Measurements from ENCODE around the gene CD6.

Gene CD6

DNA sequence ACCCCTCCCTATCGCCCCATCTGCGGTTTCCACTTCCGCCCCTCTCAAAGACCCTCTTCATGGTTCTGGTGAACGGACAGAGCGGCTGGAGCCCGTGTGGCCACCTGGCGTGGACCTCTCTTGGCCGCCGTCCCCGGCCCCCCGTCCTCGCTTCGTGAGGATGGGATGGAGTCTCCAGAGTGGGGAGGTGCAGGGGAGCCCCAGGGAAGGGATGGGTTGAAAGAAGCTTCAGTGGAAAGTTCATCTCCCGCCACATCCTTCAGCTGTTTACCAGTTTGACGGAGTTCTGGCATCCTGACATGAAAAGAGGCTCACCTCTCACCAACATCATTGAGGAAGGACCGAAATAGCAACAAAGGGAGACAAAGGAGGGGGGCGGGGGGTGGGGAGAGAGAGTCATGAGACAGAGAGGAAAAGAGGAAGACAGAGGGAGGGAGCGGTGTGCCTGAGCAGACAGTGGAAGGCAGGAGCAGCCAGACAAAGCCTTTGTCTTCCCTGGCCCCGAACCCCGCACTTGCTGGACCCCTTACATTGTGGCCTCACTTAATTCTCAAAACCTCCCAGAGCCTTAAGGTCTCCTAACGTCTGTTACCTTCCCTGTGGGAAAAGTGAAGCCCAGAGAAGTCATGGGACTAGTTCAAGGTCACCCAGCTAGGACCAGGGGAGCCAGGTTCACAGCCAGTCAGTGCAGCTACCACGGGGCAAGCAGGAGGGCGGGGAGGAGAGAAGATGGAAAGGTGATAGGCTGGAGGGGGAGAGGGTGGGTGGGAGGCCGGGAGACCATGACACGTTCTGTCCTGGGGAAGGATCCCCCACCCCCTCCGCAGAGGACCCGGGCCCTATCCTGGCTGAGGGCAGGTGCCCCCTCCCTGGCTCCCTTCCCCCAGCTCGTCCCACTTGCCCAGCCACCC is 54.9 kb downstream of the CD6 start:
- DNase-seq (ENCODE audit: low spot score): no peak

DNA sequence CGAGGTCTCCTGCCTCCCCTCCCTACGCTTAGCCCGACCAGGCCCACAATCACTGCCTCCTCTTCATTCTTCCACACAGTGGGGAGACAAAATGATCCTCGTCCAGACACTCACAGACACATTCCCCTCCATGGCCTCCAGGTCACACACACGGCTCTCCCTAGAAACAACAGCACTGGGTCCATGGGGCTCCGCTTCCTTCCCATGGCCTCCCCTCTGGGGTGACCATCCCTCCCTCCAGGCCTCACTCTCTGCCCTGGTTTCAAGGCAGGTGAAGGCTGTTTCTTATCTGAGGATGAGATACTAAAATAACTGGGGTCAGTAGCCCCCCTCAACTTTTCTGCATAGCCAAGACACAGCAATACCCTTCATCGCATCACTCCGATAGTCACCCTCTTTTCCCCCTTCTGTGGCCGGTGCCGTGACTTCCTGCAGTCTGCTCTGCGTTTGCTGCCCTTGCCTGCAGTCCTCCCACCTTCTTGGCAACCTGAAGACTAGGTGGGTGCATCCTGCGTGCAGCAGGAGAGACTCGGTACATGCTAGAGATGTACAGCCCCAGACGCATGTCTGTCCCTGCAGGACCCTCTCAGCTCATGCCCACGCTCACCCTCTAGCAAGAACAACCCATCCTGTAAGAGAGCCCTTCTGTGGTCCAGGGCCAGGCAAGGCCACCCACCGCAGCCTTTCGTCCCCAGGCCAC is 55.8 kb downstream of the CD6 start:
- DNase-seq (ENCODE audit: low spot score): no peak

DNA sequence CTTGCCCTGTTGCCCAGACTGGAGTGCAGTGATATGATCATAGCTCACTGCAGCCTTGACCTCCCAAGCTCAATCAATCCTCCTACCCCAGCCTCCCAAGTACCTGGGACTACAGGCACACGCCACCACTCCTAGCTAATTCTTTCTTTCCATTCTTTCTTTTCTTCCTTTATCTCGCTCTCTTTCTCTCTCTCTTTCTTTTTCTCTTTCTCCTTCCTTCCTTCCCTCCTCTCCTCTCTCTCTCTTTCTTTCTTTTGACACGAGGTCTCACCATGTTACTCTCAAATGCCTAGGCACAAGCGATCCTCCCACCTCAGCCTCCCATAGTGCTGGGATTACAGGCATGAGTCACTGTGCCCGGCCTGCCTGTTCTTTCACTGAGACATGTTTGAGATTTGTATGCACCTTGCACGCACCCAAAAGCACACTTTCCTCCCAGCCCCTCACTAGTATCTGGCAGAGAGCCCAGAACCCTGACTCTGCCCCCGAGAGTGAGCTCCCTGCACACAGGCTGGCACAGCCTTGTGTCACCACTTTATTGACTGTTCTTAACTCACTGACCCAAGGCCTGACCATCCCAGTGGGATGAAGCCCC is 56.8 kb downstream of the CD6 start:
- no peak for DNase-seq (ENCODE audit: low spot score)

DNA sequence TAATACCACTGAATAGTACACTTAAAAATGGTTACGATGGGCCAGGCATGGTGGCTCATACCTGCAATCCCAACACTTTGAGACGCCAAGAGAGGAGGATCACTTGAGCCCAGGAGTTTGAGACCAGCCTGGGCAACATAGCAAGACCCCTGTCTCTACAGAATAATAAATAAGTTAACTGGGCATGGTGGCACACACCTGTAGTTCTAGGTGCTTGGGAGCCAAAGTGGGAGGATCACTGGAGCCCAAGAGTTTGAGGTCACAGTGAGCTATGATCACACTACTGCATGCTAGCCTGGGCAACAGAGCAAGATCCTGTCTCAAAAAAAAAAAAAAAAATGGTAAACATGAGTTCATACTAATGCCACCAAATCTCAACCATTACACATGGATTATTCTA is 61.3 kb downstream of the CD6 start:
- DNase-seq (ENCODE audit: low spot score): no peak

DNA sequence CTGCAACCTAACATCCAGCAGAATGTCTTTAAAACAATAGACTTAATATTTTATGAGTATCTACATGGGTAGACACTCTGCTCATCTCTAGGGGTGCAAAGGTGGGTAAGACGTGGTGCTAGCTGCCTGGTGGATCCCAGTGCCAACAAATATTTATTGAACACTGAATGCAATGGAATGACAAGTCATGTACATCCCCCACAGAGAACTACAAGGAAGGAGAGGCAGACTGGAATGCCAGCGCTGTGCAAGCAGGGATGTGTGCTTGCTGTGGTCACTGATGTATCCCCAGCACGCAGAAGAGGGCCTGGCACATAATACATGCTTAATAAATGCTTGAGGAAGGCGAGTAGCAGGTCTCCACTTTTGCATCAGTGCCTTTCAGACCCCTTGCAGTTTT is 61.9 kb downstream of the CD6 start:
- DNase-seq (ENCODE audit: low spot score): no peak

DNA sequence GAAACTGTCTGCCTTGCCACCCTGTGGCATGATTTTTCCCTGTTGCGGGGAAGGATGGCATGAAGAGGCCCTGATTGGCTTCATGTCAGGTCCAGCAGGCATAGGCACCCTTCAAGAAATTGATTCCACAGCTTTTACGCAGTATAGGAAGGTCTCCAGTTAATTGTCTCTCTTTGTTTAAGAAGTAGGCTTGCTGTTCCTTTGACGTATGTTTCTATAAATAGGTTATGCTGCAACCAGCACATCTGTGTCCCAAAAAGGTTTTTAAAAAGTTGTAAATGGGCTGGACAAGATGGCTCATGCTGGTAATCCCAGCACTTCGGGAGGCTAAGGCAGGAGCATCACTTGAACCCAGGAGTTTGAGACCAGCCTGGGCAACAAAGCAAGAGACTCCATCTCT is 62.6 kb downstream of the CD6 start:
- no peak for DNase-seq (ENCODE audit: low spot score)

DNA sequence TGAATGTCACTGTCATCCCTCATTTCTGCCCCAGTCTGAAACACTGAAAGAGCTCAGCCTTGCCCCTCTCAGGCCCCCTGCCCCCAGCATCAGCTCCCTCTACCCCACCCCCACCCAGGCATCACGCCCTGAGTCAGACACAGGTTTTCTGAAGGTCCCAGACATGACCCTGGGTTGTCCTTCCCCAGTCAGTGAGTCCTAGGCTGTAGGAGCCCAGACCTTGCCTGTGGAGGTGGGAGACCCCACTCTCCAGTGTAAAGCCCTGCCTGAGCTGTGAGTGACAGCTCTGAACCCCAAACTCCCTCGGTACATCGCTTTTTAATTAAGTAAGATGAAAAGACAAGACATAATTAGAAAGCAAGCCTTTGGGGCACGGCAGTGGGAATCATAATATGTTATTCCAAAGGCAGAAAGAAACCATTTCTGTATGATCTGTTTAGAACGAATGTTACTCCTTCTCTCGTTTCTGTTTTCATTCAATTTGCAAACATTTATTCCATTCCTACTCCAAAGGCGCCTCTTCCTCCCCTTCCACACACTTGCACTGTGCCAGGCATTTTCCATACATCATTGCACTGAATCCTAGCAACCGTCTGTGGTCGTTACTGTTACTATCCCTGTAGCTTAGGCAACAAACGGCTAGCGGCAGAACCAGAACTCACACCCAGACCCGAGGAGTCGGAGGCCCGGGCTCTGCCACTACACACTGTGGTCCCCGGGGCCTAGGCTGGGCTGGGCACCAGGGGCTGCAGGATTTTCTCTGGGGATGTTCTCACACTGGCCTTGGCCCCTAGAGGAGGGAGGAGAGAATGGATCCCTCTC is 63.4 kb downstream of the CD6 start:
- no peak for DNase-seq (ENCODE audit: low spot score)

DNA sequence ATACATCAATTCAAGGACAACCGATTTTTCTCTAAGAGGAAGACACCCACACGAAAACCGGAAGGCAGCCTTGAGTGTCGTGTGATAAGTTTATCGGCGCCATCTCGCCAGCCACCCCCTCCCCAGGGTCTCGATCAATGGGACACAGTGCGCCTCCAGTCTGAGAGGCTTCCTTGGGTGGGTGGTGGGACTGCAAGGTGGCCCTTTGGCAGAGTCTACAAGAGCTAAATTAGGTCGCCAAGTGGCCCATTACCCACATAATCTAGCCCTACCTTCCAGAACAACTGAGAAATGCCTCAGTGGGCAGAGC is 64.0 kb downstream of the CD6 start:
- no peak for DNase-seq (ENCODE audit: low spot score)

DNA sequence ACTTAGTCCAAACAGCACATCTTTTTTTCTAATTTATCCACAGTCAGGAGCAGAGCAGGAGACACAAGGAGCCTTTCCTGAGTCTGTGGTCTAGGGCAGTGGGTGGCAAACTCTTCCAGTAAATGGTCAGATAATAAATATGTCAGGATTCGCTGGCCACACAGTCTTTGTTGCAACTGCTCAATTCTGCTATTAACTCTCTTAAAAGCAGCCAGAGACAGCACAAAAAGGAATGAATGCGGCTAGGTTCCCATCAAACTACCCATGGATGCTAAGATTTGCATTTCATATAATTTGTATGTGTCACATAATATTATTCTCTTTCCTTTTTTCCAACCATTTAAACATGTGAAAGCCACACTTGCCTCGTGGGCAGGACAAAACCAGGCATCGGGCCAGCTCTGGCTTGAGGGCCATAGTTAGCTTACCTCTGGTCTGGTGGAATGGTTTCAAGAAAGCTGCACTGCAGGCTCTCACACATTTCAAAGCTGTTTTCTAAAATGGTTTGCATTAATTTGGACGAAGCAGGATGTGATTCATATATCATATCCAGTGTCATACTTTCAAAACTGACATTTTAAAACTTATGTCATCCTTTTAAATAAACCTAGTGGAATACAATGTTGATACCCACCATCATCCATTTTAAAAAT is 66.1 kb downstream of the CD6 start:
- DNase-seq (ENCODE audit: low spot score): no peak

DNA sequence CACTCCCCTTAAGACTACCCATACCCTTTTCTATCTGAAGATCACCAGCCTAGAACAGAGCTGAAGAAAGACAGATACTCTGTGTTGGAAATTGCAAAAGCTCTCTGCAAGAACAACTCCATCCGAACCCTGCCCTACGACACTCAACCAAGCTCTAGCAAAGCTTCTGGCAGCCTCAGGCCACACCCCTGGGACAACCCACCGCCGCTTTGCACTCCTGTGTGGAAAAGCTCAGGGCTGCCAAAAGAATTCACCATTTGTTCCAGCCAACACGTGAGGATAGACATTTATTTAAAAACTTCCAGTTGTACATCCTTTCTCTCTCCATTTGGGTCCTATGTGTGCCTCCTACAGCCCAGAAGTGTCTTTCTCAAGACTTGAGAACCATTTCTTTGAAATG is 68.4 kb downstream of the CD6 start:
- DNase-seq (ENCODE audit: low spot score): no peak

DNA sequence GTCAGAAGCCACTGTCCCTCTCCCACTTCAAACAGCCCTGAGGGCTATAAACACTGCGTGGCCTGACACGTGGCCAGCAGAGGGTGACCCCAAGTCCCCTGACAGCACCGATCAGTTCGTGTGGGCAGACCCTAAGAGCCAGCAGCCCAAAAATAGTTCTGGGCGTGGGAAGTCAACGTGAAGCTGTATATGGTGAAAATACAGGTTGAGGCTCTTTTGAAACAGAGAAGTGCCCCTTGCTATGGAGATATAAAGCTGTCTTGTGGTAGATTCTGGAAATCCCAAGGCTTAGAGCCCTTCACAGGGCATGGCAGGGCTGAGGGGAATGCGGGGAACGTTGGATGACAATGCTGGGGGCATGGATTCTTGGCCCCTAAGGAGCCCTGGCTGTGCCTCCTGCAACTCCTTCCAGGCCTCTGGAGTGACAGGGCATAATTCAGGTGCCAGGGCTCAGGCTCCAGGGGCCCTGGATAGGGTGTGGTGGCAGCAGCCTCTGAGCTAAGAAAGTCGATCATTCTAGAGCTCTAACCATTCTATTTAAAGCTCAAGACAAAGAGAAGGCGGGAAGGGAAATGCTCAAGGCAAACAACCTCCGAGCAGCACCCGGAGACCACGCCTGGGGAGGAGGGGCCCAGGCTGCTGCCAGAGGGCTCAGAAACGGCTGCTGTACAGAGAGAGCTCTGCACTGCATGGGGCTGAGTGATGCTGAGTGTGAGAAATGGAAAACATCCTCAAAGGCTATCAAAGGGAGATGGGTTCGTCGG is 70.5 kb downstream of the CD6 start:
- DNase-seq (ENCODE audit: low spot score): no peak

DNA sequence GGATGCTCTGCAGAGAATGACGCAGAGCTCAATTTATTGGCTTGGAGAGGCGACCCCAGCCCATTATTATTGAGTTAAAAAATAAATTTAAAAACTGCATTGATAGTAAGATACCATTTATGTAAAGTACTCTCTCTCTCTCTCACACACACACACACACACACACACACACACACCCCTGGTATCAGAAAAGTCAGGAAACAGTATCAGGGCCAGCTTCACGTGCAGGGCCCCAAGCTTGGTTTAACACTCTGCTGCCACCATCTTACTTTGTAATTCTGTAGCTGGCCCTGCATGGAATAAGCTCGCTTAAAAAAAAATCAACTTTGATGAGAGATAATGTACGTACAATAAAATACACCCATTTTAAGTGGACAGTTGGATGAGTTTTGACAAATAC is 71.1 kb downstream of the CD6 start:
- no peak for DNase-seq (ENCODE audit: low spot score)

DNA sequence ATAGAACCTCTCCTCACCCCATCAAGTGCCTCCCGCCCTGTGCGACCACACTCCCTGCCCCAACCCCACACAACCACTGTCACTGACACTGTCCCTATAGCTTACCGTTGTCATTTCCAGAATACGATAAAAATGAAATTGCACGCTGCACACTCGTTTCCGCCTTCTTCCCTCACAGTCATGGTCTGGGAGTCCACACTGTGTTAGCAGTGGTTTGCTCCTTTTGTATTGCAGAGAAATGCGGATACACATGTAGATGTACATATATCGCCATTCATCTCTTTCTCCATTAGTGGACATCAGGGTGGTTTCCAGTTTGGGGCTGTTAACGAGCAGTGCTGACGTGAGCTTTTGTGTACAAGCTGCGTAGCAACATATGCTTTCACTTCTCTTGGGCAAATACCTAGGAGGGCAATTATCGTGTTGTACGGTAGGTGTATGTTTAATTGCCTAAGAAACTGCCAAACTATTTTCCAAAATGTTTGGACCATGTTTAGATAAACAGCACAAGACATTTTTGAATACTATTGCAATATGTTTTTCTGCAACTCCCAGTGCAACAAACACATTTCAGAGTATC is 71.6 kb downstream of the CD6 start:
- no peak for DNase-seq (ENCODE audit: low spot score)

DNA sequence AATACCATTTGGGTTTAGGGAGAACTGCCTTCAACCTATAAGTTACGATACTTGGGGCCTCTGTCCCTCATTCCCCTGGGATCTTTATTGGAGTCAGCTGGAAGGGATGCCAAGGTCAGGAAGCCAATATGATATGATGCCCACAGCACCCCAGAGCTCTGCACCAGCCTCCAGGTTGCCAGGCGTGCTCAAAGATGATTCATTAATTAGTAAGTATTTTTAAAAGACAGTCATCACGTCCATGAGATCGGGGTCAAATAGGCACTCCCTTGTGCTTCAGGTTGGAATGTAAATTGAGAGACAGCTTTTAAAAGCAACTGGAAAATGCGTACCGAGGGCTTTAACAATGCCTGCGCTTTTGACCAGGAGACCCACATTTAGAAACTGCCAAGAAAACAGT is 73.8 kb downstream of the CD6 start:
- DNase-seq (ENCODE audit: low spot score): no peak

DNA sequence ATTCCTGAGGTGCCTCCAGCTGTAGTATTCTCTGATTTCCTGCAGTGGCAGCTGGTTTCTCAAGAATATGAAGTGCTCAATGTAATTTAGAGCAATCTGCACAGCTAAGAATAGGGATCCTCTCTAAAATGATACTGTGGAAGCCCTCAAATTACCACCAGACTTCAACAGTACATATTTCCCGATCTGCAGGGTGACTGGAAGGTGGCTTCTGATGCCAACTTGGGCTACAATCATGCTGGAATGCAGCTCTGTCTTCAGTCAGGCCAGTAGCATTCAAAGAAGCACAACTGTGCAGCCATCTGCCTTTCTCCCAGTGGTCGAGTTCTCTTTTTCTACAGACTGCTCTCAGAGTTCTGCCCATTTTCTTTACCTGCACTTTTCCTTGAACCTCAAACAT is 75.4 kb downstream of the CD6 start:
- no peak for DNase-seq (ENCODE audit: low spot score)

DNA sequence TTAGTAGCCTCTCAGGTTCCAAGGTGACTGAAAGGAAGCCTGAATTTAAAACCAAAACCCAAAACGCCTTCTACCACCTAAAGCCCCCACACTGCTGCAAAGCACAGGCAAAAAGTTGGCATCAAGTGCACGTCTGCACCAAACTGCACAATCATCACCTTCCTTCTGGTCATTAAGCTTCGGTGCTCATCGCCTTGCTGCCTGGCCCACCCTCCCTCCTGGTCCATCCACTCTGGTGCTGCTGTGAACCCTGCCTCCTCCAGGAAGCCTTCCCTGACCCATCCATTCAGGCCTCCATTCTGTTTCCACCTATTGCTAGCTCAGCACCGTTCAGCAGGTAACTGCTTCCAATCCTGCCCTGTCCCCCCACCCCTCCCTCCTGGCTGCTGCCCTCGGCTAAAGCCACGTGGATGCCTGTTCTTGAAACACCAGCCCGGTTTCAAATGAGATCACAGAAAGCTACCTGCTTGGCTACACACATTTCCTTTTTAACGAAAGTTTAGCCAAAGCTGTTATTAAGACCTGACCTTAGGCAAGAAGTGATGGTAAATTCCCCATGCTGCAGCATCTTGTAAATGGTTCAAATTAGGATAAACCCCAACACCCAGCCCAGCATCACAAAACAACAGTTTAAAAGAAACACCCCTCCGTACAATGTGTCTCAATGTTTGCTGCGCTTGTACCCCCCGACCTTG is 77.0 kb downstream of the CD6 start:
- no peak for DNase-seq (ENCODE audit: low spot score)

DNA sequence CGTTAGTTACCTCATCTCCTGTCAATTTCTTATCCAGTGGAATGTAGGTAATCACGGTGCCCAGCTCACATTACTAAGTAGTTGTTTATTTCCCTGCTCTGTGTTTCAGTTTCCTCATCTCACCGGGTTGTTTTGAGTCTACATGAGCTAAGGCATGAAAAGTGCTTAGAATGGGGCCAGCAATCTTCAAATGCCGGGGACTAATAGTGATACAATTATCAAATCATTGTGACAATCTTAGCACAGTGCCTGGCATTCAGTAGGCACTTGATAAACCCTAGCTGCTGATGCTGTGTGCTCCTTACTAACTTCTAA is 77.5 kb downstream of the CD6 start:
- DNase-seq (ENCODE audit: low spot score): no peak

DNA sequence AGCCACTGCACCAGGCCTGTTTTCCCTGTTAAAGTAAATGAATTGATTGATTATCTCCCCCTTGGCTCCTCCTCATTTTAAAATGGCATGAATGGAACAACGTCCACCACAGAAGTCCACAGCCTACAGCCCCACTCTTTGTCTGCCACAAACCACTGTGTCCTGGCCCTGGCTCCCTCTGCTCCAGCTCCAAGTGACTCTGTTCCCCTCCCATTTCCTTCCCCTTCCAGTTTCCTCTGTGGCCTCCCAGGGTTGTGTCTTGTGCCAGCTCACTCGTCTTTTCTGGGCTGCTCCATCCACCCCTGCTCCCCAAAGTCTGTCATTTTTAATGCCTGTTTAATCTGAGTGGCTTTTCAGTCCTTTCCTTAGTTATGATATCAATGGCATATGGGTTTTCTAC is 78.4 kb downstream of the CD6 start:
- DNase-seq (ENCODE audit: low spot score): no peak

DNA sequence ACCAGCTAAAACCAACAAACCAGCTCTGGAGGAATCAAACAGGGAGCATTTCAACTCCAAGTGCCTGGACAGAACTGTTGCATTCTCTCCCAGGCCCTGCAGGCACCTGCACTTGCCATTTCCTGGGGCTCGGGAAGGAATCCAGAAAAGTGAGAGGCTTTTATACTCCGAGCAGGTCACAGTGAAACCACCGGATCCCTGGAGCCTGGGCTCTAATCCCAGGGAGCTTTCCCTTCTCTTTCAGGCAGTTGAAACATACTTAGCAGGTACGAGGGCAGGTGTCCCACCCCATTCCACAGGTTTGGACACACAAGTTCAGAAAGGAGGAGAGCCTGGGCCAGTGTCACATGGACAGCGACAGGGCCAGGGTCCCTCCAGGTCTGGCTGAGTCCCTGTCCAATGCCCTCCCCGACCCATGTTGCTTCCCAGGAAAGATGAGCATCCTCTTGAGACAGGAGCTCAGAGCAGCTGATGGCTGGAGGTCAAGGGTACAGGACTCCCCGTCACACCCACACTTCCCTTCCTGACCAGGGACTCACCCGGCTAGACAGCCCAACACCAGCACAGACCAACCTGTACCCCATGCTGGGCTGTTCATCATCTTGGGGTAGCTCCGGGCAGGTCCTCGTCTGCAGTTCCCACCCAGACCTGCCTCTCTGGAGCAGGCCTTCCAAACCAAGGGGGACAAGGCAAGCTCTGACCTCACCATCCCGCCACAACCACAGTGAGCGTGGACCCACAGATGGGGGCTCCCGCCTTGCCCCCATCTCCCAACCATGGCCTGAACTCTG is 80.9 kb downstream of the CD6 start:
- no peak for DNase-seq (ENCODE audit: low spot score)

DNA sequence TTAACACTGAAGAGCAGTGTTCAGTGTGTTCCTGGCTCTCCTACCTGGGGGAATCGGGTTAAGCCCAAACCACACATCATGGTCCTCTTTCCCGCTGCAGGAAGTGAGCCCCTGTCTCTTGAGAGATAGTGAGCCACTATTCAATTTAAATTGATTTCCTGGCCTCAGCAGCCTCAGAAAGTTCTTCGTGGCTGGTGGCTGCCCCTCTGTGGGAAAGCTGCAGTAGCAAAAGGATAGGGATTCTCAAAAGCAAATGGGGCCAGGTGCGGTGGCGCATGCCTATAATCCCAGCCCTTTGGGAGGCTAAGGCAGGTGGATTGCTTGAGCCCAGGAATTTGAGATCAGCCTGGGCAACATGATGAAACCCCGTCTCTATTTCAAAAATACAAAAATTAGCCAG is 81.7 kb downstream of the CD6 start:
- DNase-seq (ENCODE audit: low spot score): no peak

Measured in HuH-7 (cell line).